ENCODE data around the gene COL13A1.

COL13A1 gene

DNA sequence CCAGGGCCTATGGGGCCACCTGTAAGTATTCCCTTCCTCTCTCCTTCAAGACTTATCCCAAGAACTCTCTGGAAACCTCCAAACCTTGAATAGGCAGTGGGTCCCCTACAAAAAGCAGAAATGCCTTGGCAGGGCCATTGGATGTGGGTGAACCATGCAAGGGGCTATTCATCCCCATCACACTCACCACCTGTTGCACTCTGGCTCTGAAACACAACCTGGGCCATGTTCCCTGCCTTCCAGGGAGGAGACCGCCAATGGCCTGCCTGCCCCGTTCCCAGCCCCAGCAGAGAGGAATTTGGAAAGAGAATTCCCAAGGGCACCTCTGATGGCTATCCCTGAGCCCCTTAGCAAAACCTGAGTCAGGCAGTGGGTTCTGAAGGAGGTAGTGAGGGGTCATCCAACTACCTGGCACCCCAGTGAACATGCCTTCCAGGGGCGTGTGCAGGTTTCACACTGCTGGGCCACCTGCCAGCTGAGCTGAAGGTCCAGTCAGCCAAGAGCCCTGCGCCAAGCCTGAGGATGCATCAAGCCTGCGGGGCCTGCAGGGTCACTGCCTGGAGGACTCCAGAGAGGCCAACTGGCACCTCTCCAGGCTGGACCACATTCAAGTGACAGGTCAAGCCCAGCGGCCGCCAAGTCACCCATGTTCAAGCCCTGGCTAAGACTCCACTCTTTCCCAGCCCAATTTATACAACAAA, 101.3 kb downstream of the COL13A1 start:
- TF ChIP-seq CTCF (IDR thresholded peaks at IDR 0.05; ENCODE audit: insufficient read depth, low read depth, low read length, missing control alignments) = no peak
- H3K4me3 ChIP-seq (ENCODE audit: low read depth, low read length) = no peak overlapping the region
- no peak for DNase-seq (ENCODE audit: low read depth)

DNA sequence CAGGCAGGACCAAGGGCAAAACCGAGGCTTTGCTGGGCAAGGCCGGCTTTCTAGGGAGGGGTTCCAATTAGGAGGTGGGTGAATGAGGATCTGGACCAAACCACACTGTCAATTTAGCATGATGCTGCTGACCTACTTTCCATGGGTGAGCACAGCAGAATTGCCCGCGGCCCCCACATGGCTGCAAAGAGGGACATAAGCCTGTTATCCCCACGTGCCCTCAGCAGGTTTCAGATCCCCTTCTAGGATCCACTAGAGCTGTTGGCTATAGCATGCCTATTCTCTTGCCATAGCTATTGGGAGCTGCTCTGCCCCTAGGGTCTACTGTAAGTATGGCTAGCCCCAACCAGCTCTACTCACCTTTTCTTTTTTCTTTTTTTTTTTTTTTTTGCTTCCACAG, 102.8 kb downstream of the COL13A1 start:
- DNase-seq (ENCODE audit: low read depth) = no peak
- H3K4me3 ChIP-seq (ENCODE audit: low read depth, low read length) = no peak overlapping the region
- TF ChIP-seq CTCF (IDR thresholded peaks at IDR 0.05; ENCODE audit: insufficient read depth, low read depth, low read length, missing control alignments) = no peak

DNA sequence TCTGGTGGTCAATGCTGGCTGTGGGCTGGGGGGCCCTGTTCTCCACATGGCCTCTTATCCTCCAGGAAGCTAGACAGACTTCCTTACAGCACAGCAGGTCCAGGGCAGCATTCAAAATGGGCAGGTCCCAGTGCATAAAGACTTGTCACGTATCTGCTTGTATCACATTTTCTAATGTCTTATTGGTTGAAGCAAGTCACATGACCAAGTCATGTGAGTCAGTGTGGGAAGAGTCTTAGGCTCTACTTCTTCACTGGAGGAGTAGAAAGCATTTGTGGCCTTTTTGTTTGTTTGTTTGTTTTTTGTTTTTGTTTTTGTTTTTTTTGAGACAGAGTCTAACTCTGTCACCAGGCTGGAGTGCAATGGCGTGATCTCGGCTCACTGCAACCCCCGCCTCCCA, 104.7 kb downstream of the COL13A1 start:
- H3K4me3 ChIP-seq (ENCODE audit: low read depth, low read length) = no peak overlapping the region
- no peak for TF ChIP-seq CTCF (IDR thresholded peaks at IDR 0.05; ENCODE audit: insufficient read depth, low read depth, low read length, missing control alignments)
- DNase-seq (ENCODE audit: low read depth) = peak; percentile 9

DNA sequence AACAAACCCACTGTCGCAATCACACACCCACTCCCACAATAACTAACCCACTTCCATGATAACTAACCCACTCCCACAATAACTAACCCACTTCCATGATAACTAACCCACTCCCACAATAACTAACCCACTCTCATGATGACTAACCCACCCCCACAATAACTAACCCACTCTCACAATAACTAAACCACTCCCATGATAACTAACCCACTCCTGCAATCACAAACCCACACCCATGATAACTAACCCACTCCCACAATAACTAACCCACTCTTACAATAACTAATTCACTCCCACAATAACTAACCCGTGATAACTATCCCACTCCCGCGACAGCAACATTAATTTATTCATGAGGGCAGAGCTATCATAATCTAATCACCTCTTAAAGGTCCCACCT, 105.8 kb downstream of the COL13A1 start:
- DNase-seq (ENCODE audit: low read depth) = no peak
- no peak overlapping the region for H3K4me3 ChIP-seq (ENCODE audit: low read depth, low read length)
- no peak for TF ChIP-seq CTCF (IDR thresholded peaks at IDR 0.05; ENCODE audit: insufficient read depth, low read depth, low read length, missing control alignments)

GRCh38 chr10:69908124-69908523, 106.4 kb downstream of the COL13A1 start:
- no peak overlapping the region for H3K4me3 ChIP-seq (ENCODE audit: low read depth, low read length)
- no peak for TF ChIP-seq CTCF (IDR thresholded peaks at IDR 0.05; ENCODE audit: insufficient read depth, low read depth, low read length, missing control alignments)
- no peak for DNase-seq (ENCODE audit: low read depth)

DNA sequence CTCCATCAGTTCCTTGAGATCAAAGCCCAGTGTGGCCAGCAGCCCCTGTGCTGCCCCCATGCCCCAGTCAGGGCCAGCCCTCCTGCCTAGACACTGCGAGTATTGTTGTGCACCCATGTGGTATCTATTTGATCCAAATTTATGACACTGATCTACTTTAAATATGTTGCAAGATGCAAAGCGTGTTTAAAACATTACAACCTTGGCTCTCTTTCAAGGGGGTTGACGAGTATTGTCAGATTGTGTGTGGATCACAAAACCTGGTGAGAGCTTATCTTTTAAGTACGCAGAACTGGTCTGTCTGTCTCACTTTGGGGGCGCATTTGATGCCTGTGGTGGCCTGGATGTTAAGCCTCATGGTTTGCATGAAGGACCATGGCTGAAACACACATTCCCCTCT, 108.9 kb downstream of the COL13A1 start:
- no peak for TF ChIP-seq CTCF (IDR thresholded peaks at IDR 0.05; ENCODE audit: insufficient read depth, low read depth, low read length, missing control alignments)
- DNase-seq (ENCODE audit: low read depth) = no peak
- H3K4me3 ChIP-seq (ENCODE audit: low read depth, low read length) = no peak overlapping the region

Data from GM12865 (cell line).